Measurements from ENCODE around the gene EDIL3.
"Not testable (repeated sequence)": the region's sequence is repeated elsewhere in the genome, so short reads cannot be mapped to it uniquely, and the experiment has no call there.

Gene EDIL3

GRCh38 chr5:84160650-84161049 is 224.0 kb downstream of the EDIL3 start:
- not testable (repeated sequence) for DNase-seq

GRCh38 chr5:84149094-84149493 is 235.6 kb downstream of the EDIL3 start:
- no peak for DNase-seq

DNA sequence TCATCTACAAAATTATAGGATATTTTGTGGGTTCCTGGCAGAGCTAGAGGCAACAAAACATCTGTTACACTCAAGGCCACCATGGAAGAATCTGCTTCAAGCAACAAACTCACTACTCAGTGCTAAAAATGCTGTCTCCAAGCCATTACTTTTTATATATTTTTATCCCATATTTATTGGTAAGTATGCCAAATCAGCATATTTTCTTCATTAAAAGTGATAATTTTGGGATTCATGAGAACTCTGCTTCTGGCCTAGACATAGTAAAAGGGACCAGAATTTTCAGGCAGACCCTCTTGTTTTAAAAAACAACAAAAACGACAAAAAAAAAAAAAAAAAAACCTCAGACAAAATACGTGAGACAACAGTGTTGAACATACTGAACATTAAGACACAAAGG is 236.0 kb downstream of the EDIL3 start:
- no peak for DNase-seq

GRCh38 chr5:84137541-84137940 is 247.1 kb downstream of the EDIL3 start:
- no peak for DNase-seq

DNA sequence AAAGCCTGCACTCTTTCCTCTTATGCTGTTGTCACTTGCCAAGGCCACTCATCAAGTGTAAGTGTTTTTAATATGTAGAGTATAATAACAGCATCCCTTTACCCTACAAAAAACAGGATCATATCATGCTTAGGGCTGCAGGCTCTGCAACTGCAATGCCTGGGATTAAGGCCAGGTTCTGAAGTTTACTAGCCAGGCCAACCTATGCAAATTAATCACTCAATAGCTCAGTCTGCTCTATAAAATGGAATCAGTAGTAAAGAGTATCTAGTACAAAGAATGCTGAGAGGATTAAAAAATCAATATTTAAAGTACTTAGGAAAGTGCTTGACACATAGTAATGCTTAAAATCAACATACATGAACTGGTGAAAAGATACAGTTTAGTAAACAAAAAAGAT is 253.3 kb downstream of the EDIL3 start:
- no peak for DNase-seq

DNA sequence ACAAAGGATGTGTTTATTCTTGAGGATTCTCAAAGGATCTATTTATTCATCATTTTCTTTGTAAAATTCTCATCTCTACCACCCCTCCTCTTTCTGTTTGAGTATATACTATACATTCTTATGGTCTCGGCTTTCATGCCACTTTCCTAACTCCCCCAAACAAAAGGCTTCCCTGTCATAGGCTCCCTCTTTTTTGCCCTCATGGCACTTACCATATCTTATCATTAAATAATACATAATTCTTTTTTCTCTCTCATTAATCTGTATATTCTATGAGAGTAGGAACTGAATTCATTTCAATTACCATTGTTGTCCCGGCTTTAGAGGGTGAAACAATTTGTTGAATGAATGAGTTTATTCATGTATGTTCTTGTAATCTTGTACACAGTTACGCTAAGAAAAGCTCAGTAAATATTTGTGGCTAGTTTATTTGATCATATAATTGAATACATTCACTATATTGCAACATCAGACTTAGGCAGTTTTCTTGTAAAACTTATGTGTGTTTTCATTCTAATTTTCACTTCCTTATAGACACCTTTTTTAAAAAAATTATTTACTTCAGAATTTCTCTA is 254.6 kb downstream of the EDIL3 start:
- DNase-seq, result no peak

DNA sequence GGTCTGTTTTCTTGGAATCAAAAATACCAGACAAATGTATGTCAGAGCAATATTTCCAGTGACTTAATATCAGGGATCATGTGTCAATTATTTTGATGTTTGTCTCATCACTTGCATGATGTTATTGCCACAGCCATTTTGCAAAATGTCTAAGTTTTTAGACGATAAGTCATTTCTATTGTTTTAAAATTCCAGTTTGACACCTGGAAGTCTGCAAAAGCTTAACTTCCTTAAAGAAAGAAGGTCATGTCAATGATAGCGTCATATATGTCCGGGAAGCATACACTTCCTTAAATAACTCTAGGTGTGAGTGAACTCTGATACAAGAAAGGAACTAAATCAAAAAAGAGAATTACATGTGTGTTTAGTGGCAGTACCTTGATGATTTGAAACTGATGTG is 259.5 kb downstream of the EDIL3 start:
- no peak for DNase-seq

GRCh38 chr5:84119252-84119651 is 265.4 kb downstream of the EDIL3 start:
- no peak for DNase-seq

GRCh38 chr5:84118551-84118950 is 266.1 kb downstream of the EDIL3 start:
- DNase-seq, result no peak

- DNase-seq, result no peak
Observed at GRCh38 chr5:84115727-84116126, 269.0 kb downstream of the EDIL3 start.

GRCh38 chr5:84113246-84114105 is 271.2 kb downstream of the EDIL3 start:
- no peak for DNase-seq

DNA sequence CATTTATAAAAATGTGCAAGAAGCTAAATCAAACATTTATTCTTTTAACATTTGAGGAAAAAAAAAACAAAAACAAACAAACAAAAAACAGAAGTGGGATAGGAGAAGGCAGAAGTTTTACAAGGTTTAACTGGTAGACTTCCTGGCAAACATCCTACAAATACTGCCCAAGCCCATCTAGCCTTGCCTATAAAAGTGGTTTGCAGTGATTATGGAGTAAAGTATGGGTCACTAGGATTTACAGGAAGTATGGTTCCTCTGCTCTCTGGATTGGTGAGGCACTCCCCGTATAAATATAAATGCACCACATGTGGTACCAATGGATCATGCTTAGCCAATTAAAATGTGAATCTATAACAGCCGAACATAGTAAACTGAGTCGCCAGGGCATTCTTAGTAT is 291.9 kb downstream of the EDIL3 start:
- no peak for DNase-seq

DNA sequence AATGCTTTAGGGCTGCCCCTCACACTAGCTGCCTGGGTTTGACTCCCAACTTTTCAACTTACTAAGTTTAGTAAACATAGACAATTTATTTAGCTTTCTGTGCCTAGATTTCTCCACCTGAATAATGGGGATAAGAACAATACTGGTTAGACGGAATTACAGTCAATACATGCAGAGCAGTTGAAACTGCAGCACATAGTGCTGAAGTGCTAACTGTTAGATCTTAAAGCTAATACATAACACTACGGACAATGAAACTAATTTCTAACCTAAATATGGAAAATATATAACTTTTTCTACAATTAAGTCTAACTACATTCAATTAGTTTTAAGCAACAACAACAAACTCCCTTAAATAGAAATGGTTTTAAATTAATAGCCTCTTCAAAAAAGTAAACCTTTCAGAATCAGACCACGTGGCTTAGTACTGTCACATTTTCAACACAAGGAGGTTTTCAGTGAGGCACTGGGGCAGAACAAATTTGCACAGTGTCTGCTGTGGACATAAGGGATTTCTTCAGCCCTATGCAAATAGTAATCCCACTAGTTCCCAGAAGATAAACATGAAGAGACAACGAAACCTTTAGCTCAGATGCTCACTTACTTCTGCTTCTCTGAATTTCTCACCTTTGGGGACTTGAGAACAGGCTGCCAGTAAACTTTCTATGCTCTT is 293.4 kb downstream of the EDIL3 start:
- DNase-seq, result no peak

DNA sequence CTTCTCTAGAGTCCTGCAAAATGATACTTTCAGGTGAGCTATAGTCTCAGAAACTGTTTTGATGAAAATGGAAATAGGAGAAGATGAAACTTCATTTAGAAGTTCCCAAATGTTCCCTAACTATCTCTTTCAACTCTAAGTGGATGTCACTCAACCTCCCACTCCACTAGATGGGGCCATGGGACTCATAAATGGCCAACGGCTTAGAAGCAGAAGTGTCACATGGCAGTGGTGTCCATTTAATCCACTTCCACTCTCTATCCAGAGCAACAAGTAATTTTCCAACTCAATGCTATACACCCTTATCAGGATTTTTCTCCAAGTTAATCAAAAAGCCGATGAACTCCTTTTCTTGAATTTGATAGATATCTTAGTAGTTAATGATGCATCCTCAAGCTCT is 295.7 kb downstream of the EDIL3 start:
- DNase-seq, result no peak

GRCh38 chr5:84086511-84086910 is 298.2 kb downstream of the EDIL3 start:
- no peak for DNase-seq

GRCh38 chr5:84085387-84086041 is 299.2 kb downstream of the EDIL3 start:
- DNase-seq, result no peak

GRCh38 chr5:84080908-84081307 is 303.8 kb downstream of the EDIL3 start:
- no peak for DNase-seq

DNA sequence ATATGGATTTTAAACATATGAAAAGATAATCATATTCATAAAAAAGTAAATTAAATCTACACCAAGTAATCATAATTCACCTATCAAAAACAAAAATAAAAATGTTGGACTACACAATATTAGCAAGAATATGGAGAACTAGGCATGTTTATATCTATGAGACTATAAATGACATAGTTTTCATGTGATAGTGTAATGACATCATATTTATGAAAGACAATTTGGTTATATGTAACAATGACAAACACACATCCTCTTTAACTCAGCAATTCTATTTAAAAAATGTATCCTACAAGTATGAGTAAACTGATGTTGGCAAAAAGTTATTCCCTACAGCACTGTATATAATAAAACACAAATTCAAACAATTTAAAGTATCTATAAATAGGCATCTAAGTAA is 312.3 kb downstream of the EDIL3 start:
- no peak for DNase-seq

DNA sequence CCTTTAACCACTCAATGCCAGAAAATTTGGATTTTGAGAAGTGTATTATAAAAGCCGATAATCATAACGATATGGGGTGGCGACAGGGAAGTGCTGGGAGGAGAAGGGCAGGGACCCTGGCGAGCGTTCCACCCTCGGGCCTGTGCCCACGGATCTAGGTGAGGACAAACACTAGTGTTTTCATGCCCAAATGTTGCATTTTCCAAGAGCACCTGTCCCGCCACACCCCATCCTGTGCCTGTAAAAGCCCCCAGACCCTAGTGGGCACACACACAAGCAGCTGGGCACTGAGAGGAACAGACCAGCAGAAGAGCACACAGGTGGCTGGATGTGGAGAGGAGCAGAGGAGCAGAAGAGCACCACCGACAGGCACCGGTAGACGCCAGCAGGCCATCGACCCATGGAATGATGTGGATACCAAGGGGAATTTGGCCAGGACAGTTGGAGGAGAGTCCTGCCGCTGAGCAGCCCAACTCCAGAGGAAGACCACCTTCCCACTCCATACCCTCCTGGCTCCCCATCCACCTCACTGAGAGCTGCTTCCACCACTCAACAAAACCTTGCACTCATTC is 315.0 kb downstream of the EDIL3 start:
- no peak for DNase-seq

GRCh38 chr5:84063041-84063440 is 321.6 kb downstream of the EDIL3 start:
- DNase-seq, result no peak

DNA sequence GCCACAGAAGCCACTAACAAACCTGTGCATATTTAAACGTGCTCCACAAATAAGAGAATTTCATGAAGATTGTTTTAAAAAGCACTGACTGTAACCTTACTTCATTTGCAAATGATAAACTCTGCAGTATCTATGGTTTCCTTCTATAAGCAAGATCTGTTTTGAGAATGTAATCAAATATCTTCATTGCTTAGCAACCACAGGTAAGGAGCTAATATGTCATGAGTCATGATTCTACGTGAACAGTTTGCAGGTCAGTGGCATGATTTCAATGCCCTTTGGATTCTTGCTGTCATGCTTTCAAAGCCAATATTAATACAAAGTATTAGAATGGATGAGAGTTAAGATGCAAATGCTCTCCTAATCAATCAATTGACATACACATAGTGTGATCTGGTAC is 325.0 kb downstream of the EDIL3 start:
- DNase-seq, result no peak

DNA sequence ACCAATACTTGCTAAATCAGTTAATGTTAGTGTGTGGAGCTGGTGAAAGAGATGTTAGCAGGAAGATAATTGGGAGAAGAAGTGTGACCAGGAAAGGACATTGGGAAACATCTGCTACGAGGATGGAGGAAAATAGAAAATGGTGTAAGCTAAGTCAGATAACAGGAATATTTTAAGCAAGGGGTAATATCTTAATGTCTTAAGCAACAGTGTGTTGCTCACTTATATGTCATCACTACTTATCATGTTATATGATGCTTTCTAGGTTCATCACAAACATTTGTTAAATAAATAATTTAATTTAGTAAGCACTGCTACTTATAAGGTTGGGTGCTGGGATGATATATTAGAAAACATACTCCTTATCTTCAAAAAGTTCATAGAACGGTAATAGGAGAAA is 326.1 kb downstream of the EDIL3 start:
- DNase-seq, result no peak

GRCh38 chr5:84057211-84057610 is 327.5 kb downstream of the EDIL3 start:
- DNase-seq, result no peak
